Neuronal stem cell (in vitro differentiated cells): ENCODE measurements around the gene CNTN2.

ENCODE experiments used
- DNase-seq: peaks from one replicate; pipeline ENCODE4 v3.0.0-alpha.2; 2013; ENCODE audit warnings: low spot score
- H2AFZ ChIP-seq: one replicate; pipeline ENCODE4 v1.6.1; 2013; ENCODE audit warnings: mild to moderate bottlenecking, low read length, inconsistent platforms
- H2AK5ac ChIP-seq: 2 replicates; pipeline ENCODE4 v1.6.1; 2013; ENCODE audit warnings: low read depth, mild to moderate bottlenecking, inconsistent platforms, low read length, moderate library complexity, mixed read lengths
- H2BK120ac ChIP-seq: 2 replicates; pipeline ENCODE4 v1.6.1; 2013; ENCODE audit warnings: low read depth, mild to moderate bottlenecking, inconsistent platforms, low read length, moderate library complexity, mixed read lengths
- H2BK12ac ChIP-seq: one replicate; pipeline ENCODE4 v1.6.1; 2013; ENCODE audit warnings: low read length, inconsistent platforms
- H2BK15ac ChIP-seq: 2 replicates; pipeline ENCODE4 v1.6.1; 2013; ENCODE audit warnings: mild to moderate bottlenecking, low read length, inconsistent platforms, mixed read lengths
- H2BK5ac ChIP-seq: one replicate; pipeline ENCODE4 v1.6.1; 2013; ENCODE audit warnings: inconsistent platforms, mild to moderate bottlenecking, low read length, moderate library complexity
- H3K14ac ChIP-seq: one replicate; pipeline ENCODE4 v1.6.1; 2013; ENCODE audit warnings: low read length, inconsistent platforms
- H3K18ac ChIP-seq: 2 replicates; pipeline ENCODE4 v1.6.1; 2013; ENCODE audit warnings: low read length, inconsistent platforms
- H3K23ac ChIP-seq: 2 replicates; pipeline ENCODE4 v1.6.1; 2013; ENCODE audit warnings: low read depth, mild to moderate bottlenecking, mixed read lengths, low read length, inconsistent platforms; ENCODE audit not compliant: poor library complexity
- H3K27ac ChIP-seq: replicated peaks from 3 replicates; pipeline ENCODE4 v1.5.1; 2013; ENCODE audit warnings: low read length, inconsistent platforms
- H3K27me3 ChIP-seq, 3 experiments: 2 replicates each; pipeline ENCODE4 v1.6.1; 2013; ENCODE audit warnings: low read length in 3 of 3, mild to moderate bottlenecking in 2 of 3, inconsistent platforms in 1 of 3, low read depth in 1 of 3, mixed read lengths in 1 of 3, moderate library complexity in 1 of 3; ENCODE audit not compliant: control insufficient read depth in 3 of 3, insufficient read depth in 3 of 3
- H3K36me3 ChIP-seq, 2 donors: replicated peaks in 1 of 2; 2 replicates each; pipeline ENCODE4 v1.6.1; 2013; ENCODE audit warnings: low read length in 2 of 2; ENCODE audit not compliant: control insufficient read depth in 2 of 2, insufficient read depth in 2 of 2
- H3K4ac ChIP-seq: 2 replicates; pipeline ENCODE4 v1.6.1; 2013; ENCODE audit warnings: inconsistent platforms, mild to moderate bottlenecking, low read length, moderate library complexity
- H3K4me1 ChIP-seq, 2 donors: 1 replicate in 1 of 2; 2 replicates in 1 of 2; pipeline ENCODE4 v1.6.1; 2013; ENCODE audit warnings: low read length in 2 of 2, low read depth in 1 of 2; ENCODE audit not compliant: control insufficient read depth in 2 of 2, insufficient read depth in 1 of 2
- H3K4me2 ChIP-seq: one replicate; pipeline ENCODE4 v1.6.1; 2013; ENCODE audit warnings: mild to moderate bottlenecking, low read length, inconsistent platforms; ENCODE audit not compliant: insufficient read depth, poor library complexity, severe bottlenecking
- H3K4me3 ChIP-seq, 2 donors: 2 replicates each; pipeline ENCODE4 v1.5.1; 2013; ENCODE audit warnings: low read length in 2 of 2, mild to moderate bottlenecking in 2 of 2, inconsistent platforms in 1 of 2, moderate library complexity in 1 of 2
- H3K79me1 ChIP-seq: one replicate; pipeline ENCODE4 v1.6.1; 2013; ENCODE audit warnings: low read depth, mild to moderate bottlenecking, inconsistent platforms, low read length, moderate library complexity
- H3K9ac ChIP-seq: one replicate; pipeline ENCODE4 v1.6.1; 2013; ENCODE audit warnings: mild to moderate bottlenecking, low read depth, low read length, inconsistent platforms; ENCODE audit not compliant: poor library complexity
- H3K9me3 ChIP-seq, 2 donors: replicated peaks in 1 of 2; 2 replicates each; pipeline versions ENCODE3 to v1.6.1; 2013; ENCODE audit warnings: low read length in 2 of 2, mild to moderate bottlenecking in 2 of 2, inconsistent platforms in 1 of 2, low read depth in 1 of 2, mixed read lengths in 1 of 2, moderate library complexity in 1 of 2; ENCODE audit not compliant: control insufficient read depth in 2 of 2, insufficient read depth in 1 of 2
- H4K8ac ChIP-seq: one replicate; pipeline ENCODE4 v1.6.1; 2013; ENCODE audit warnings: low read depth, mild to moderate bottlenecking, inconsistent platforms, low read length, moderate library complexity
- H4K91ac ChIP-seq: one replicate; pipeline ENCODE4 v1.6.1; 2013; ENCODE audit warnings: low read length, low read depth, mild to moderate bottlenecking, inconsistent platforms; ENCODE audit not compliant: poor library complexity
- WGBS, 2 donors: extraction: QIAGEN DNeasy Blood & Tissue Kit; methylation state at CpG; one replicate each; pipeline ENCODE4 v1.1.7; 2013; ENCODE audit warnings: missing lambda C conversion rate in 2 of 2, mixed read lengths in 1 of 2; ENCODE audit not compliant: insufficient read length in 2 of 2, insufficient replicate concordance in 1 of 2; ENCODE audit errors: extremely low coverage in 2 of 2; 5-methylcytosine and 5-hydroxymethylcytosine counted together

Gene CNTN2

GRCh38 chr1:205041998-205042910 lies 758 bp upstream of the CNTN2 start:
- no CpG with 5 or more reads among the region's 16 CpGs for WGBS, 2 donors
- H3K27me3 ChIP-seq, result peaks cover 0 to 90% (median 22%) of the 10 kb centered on the region in 3 experiments

GRCh38 chr1:205043866-205044265 lies 854 bp downstream of the CNTN2 start:
- no peak overlapping the region for H3K4me3 ChIP-seq

More at GRCh38 chr1:205041998-205042910, 758 bp upstream of the CNTN2 start:
- Histone ChIP-seq H2BK5ac (no peak overlapping the region), H3K9me3 (no peaks in the 10 kb centered on the region), H3K18ac (peak overlapping the region; percentile 69), H2AK5ac (peak overlapping the region; percentile 58), H3K9ac (peak overlapping the region; percentile 46), H3K79me1 (no peaks in the 10 kb centered on the region), H3K4me1 (peaks cover 0 to 20% of the 10 kb centered on the region in 2 donors), H2BK12ac (no peak overlapping the region), H4K8ac (no peak overlapping the region), H3K4me3 (no peak overlapping the region), H3K36me3 (no peaks in the 10 kb centered on the region), H3K23ac (peak overlapping the region; percentile 31), H2BK15ac (peak overlapping the region; percentile 33), H3K14ac (peak overlapping the region; percentile 66), H4K91ac (no peak overlapping the region), H3K27ac (no peak overlapping the region), H2AFZ (no peak overlapping the region), H3K4me2 (peak overlapping the region; percentile 58), H3K4ac (no peak overlapping the region), H2BK120ac (no peak overlapping the region)
- DNase-seq, result no peak

DNA sequence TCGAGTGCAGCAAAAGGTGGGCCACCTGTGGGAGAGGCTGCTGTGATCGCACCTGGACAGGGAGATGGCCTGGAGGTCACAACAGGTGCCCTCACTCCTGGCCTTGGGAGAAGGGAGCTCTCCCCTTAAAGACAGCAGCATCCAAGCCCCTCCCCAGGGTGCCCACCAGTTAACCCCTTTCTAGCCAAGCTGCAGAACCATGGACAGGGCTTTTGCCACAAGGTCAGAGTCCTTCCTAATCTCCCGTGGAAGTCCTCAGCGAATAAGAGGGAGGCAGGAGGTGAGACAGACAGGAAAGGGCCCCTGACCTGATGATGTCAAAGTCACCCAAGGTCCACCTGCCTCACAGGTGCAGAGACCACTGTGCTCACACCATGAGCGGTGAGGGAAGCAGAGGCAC lies 1.7 kb downstream of the CNTN2 start:
- Histone ChIP-seq H3K4ac (no peak overlapping the region), H4K91ac (no peak overlapping the region), H3K27me3 (peaks cover 0 to 97% (median 22%) of the 10 kb centered on the region in 3 experiments), H2AFZ (no peak overlapping the region), H2AK5ac (no peak overlapping the region), H3K4me2 (no peak overlapping the region), H3K4me1 (peaks cover 0 to 20% of the 10 kb centered on the region in 2 donors), H3K9ac (no peak overlapping the region), H4K8ac (no peak overlapping the region), H3K18ac (no peak overlapping the region), H2BK12ac (no peak overlapping the region), H2BK5ac (peak overlapping the region; percentile 67), H3K14ac (no peak overlapping the region), H3K79me1 (no peaks in the 10 kb centered on the region), H3K4me3 (no peak overlapping the region), H3K27ac (no peak overlapping the region), H3K23ac (no peak overlapping the region), H3K36me3 (no peaks in the 10 kb centered on the region), H2BK15ac (no peak overlapping the region), H2BK120ac (no peak overlapping the region), H3K9me3 (no peaks in the 10 kb centered on the region)
- no peak for DNase-seq
- WGBS, 2 donors, result no CpG with 5 or more reads among the region's 5 CpGs

More at GRCh38 chr1:205043866-205044265, 854 bp downstream of the CNTN2 start:
- no peak overlapping the region for H2AK5ac ChIP-seq
- peak overlapping the region; percentile 67 for H2BK5ac ChIP-seq
- peak overlapping the region; percentile 35 for H3K18ac ChIP-seq
- H3K14ac ChIP-seq, result peak overlapping the region; percentile 40
- no peak overlapping the region for H3K9ac ChIP-seq
- peak overlapping the region; percentile 9 for H2BK15ac ChIP-seq
- H3K4ac ChIP-seq, result no peak overlapping the region
- no peak for DNase-seq
- no CpG with 5 or more reads among the region's 4 CpGs for WGBS, 2 donors
- H4K8ac ChIP-seq, result no peak overlapping the region
- H3K4me2 ChIP-seq, result no peak overlapping the region
- H3K36me3 ChIP-seq, result no peaks in the 10 kb centered on the region
- no peak overlapping the region for H4K91ac ChIP-seq
- peak overlapping the region; percentile 71 for H2AFZ ChIP-seq
- H2BK120ac ChIP-seq, result no peak overlapping the region
- no peaks in the 10 kb centered on the region for H3K9me3 ChIP-seq
- H3K23ac ChIP-seq, result peak overlapping the region; percentile 8
- H2BK12ac ChIP-seq, result no peak overlapping the region
- H3K79me1 ChIP-seq, result no peaks in the 10 kb centered on the region
- peaks cover 0 to 20% of the 10 kb centered on the region in 2 donors for H3K4me1 ChIP-seq
- peaks cover 0 to 99% (median 22%) of the 10 kb centered on the region in 3 experiments for H3K27me3 ChIP-seq
- H3K27ac ChIP-seq, result no peak overlapping the region

DNA sequence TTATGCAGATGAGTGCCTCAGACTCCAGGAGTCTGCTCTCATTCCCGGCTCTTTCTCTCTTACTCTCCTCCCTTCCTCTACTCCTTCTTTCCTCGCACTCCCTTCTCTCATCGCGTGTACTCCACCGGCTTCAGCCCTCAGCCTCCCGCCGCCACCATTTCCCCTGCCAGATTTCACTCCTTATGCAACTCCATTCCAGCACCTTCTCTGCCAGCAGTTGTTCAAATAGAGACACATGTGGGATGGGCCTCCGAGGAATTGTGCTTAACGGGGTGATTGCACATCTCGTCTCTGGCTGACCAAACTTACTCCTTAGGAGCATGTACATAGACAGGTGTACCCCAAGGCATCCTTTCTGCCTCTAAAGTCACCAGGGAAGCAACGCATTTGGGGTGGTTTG lies 2.1 kb downstream of the CNTN2 start:
- no peak overlapping the region for H2AK5ac ChIP-seq
- H2BK5ac ChIP-seq, result no peak overlapping the region
- no peak overlapping the region for H2BK15ac ChIP-seq
- no peak overlapping the region for H4K8ac ChIP-seq
- H3K4me1 ChIP-seq, result peaks cover 0 to 20% of the 10 kb centered on the region in 2 donors
- 100% methylated on average over 3 of the region's 11 CpGs; no CpG with 5 or more reads in 1 of the 2 donors for WGBS, 2 donors
- H3K36me3 ChIP-seq, result no peaks in the 10 kb centered on the region
- no peak overlapping the region for H2AFZ ChIP-seq
- no peak overlapping the region for H3K23ac ChIP-seq
- H3K79me1 ChIP-seq, result no peaks in the 10 kb centered on the region
- no peak overlapping the region for H3K4me3 ChIP-seq
- no peak for DNase-seq
- peaks cover 0 to 97% (median 22%) of the 10 kb centered on the region in 3 experiments for H3K27me3 ChIP-seq
- H2BK12ac ChIP-seq, result no peak overlapping the region
- H3K14ac ChIP-seq, result no peak overlapping the region
- no peak overlapping the region for H2BK120ac ChIP-seq
- no peaks in the 10 kb centered on the region for H3K9me3 ChIP-seq
- no peak overlapping the region for H4K91ac ChIP-seq
- H3K9ac ChIP-seq, result no peak overlapping the region
- no peak overlapping the region for H3K4ac ChIP-seq
- no peak overlapping the region for H3K27ac ChIP-seq
- H3K18ac ChIP-seq, result no peak overlapping the region
- H3K4me2 ChIP-seq, result no peak overlapping the region
